WTC11 (cell line): ENCODE measurements around the gene GJC1. TPM values are rescaled to one million over a fixed set of nuclear protein-coding genes. Genes with fewer than 3 reads are reported as not detected.

ENCODE experiments used
- ATAC-seq: fragments of 200-7000 bp; cut with Tn5 transposase; 2 replicates; pipeline ENCODE4 v1.10.0; 2021; ENCODE audit warnings: mild to moderate bottlenecking, moderate library complexity
- CTCF ChIA-PET: fragments of 300-600 bp; sonication (Branson Sonifier 250); formaldehyde crosslinking; loops from one replicate; lab custom pipeline; 2021; ENCODE audit warnings: antibody characterized with exemption; lab: Charles Lee
- POLR2A ChIA-PET: fragments of 350-600 bp; sonication (Branson Sonifier 250); formaldehyde crosslinking; loops from one replicate; lab custom pipeline; 2021; ENCODE audit warnings: antibody characterized with exemption; lab: Charles Lee
- DNase-seq: peaks from one replicate; pipeline ENCODE4 v3.0.0; 2021; ENCODE audit warnings: low spot score
- H3K27ac Mint-ChIP-seq: 2 replicates; pipeline ENCODE4 v1.8.0; 2021; ENCODE audit warnings: mixed read lengths
- H3K27me3 Mint-ChIP-seq: 2 replicates; pipeline ENCODE4 v1.8.0; 2021; ENCODE audit warnings: low read depth, mild to moderate bottlenecking, moderate library complexity, mixed read lengths
- H3K36me3 Mint-ChIP-seq: 2 replicates; pipeline ENCODE4 v1.8.0; 2021; ENCODE audit warnings: mixed read lengths
- H3K4me1 Mint-ChIP-seq: 2 replicates; pipeline ENCODE4 v1.8.0; 2022; ENCODE audit warnings: mixed read lengths
- H3K4me3 Mint-ChIP-seq: 2 replicates; pipeline ENCODE4 v1.8.0; 2021; ENCODE audit warnings: mild to moderate bottlenecking, moderate library complexity, mixed read lengths
- H3K9me3 Mint-ChIP-seq: 2 replicates; pipeline ENCODE4 v1.8.0; 2021; ENCODE audit warnings: mixed read lengths
- ATF1 ChIP-seq: sonication (generic); formaldehyde crosslinking; IDR thresholded peaks from 2 replicates; pipeline ENCODE4 v1.8.1; 2023; ENCODE audit warnings: mild to moderate bottlenecking, moderate library complexity, missing genetic modification reagents
- ATF3 ChIP-seq: sonication (generic); formaldehyde crosslinking; conservative IDR thresholded peaks from 2 replicates; pipeline ENCODE4 v1.8.1; 2022; ENCODE audit warnings: mild to moderate bottlenecking, missing genetic modification reagents
- CBFB ChIP-seq: sonication (generic); formaldehyde crosslinking; IDR thresholded peaks from 2 replicates; pipeline ENCODE4 v1.8.1; 2022; ENCODE audit warnings: mild to moderate bottlenecking, low read depth, missing genetic modification reagents
- CREB1 ChIP-seq: sonication (generic); formaldehyde crosslinking; IDR thresholded peaks from 2 replicates; pipeline ENCODE4 v1.8.0; 2023; ENCODE audit warnings: mild to moderate bottlenecking, missing genetic modification reagents
- EMX1 ChIP-seq: fragments of 250-450 bp; sonication (Bioruptor Pico); IDR thresholded peaks from 2 replicates; pipeline ENCODE4 v1.8.0; 2021; ENCODE audit warnings: mild to moderate bottlenecking
- ESRRA ChIP-seq: sonication (generic); formaldehyde crosslinking; IDR thresholded peaks from 2 replicates; pipeline ENCODE4 v1.8.1; 2022; ENCODE audit warnings: mild to moderate bottlenecking, missing genetic modification reagents, borderline replicate concordance
- FOXJ3 ChIP-seq: sonication (generic); formaldehyde crosslinking; IDR thresholded peaks from 2 replicates; pipeline ENCODE4 v1.9.0; 2021; ENCODE audit warnings: missing genetic modification reagents, mild to moderate bottlenecking, borderline replicate concordance
- FOXP4 ChIP-seq: sonication (generic); formaldehyde crosslinking; IDR thresholded peaks from 2 replicates; pipeline ENCODE4 v1.8.0; 2022; ENCODE audit warnings: mild to moderate bottlenecking, missing genetic modification reagents
- GTF2I ChIP-seq: fragments of 250-450 bp; sonication (Bioruptor Pico); conservative IDR thresholded peaks from 2 replicates; pipeline ENCODE4 v1.4.0; 2021; ENCODE audit warnings: mild to moderate bottlenecking
- IRF1 ChIP-seq: sonication (generic); formaldehyde crosslinking; IDR thresholded peaks from 2 replicates; pipeline ENCODE4 v1.8.0; 2023; ENCODE audit warnings: missing genetic modification reagents
- MAX ChIP-seq: sonication (generic); formaldehyde crosslinking; IDR thresholded peaks from 2 replicates; pipeline ENCODE4 v1.8.0; 2022; ENCODE audit warnings: mild to moderate bottlenecking, missing genetic modification reagents
- MLX ChIP-seq: sonication (generic); formaldehyde crosslinking; IDR thresholded peaks from 2 replicates; pipeline ENCODE4 v1.8.1; 2023; ENCODE audit warnings: mild to moderate bottlenecking, missing genetic modification reagents, moderate library complexity
- MYBL2 ChIP-seq: sonication (generic); formaldehyde crosslinking; IDR thresholded peaks from 2 replicates; pipeline ENCODE4 v1.8.1; 2023; ENCODE audit warnings: mild to moderate bottlenecking, moderate library complexity, missing genetic modification reagents
- NR2C2 ChIP-seq: sonication (generic); formaldehyde crosslinking; IDR thresholded peaks from 2 replicates; pipeline ENCODE4 v1.8.0; 2022; ENCODE audit warnings: mild to moderate bottlenecking, missing genetic modification reagents
- OVOL2 ChIP-seq: fragments of 250-450 bp; sonication (Bioruptor Pico); IDR thresholded peaks from 2 replicates; pipeline ENCODE4 v1.9.0; 2021; ENCODE audit warnings: mild to moderate bottlenecking, borderline replicate concordance
- PRDM15 ChIP-seq: sonication (generic); formaldehyde crosslinking; IDR thresholded peaks from 2 replicates; pipeline ENCODE4 v1.8.0; 2022; ENCODE audit warnings: missing genetic modification reagents
- STAT6 ChIP-seq: sonication (generic); formaldehyde crosslinking; conservative IDR thresholded peaks from 2 replicates; pipeline ENCODE4 v1.8.1; 2023; ENCODE audit warnings: mild to moderate bottlenecking, low read depth, missing genetic modification reagents, moderate library complexity
- TCF7 ChIP-seq: sonication (generic); formaldehyde crosslinking; IDR thresholded peaks from 2 replicates; pipeline ENCODE4 v1.8.0; 2022; ENCODE audit warnings: mild to moderate bottlenecking, low read depth, missing genetic modification reagents, moderate library complexity
- TEAD1 ChIP-seq: sonication (generic); formaldehyde crosslinking; IDR thresholded peaks from 2 replicates; pipeline ENCODE4 v1.8.0; 2022; ENCODE audit warnings: mild to moderate bottlenecking, missing genetic modification reagents
- ZNF396 ChIP-seq: fragments of 250-450 bp; sonication (Bioruptor Pico); IDR thresholded peaks from 2 replicates; pipeline ENCODE4 v1.8.0; 2021; ENCODE audit warnings: mild to moderate bottlenecking, moderate library complexity, borderline replicate concordance
- ZNF416 ChIP-seq: fragments of 250-450 bp; sonication (Bioruptor Pico); IDR thresholded peaks from 2 replicates; pipeline ENCODE4 v1.9.0; 2021; ENCODE audit warnings: mild to moderate bottlenecking, inconsistent platforms
- ZNF425 ChIP-seq: fragments of 250-450 bp; sonication (Bioruptor Pico); conservative IDR thresholded peaks from 2 replicates; pipeline ENCODE4 v1.9.0; 2021; ENCODE audit warnings: mild to moderate bottlenecking
- total RNA-seq: library from RNA; stranded (reverse); gene quantifications from 3 replicates; pipeline ENCODE4 v1.2.3, GENCODE V29; 2021

Gene GJC1
- total RNA-seq, 1 experiment from 2014 or later = 104 TPM

- ATAC-seq (no peak), DNase-seq (no peak)
- Mint-ChIP-seq H3K36me3 (peaks cover 45% of the 10 kb centered on the region), H3K27me3 (no peaks in the 10 kb centered on the region), H3K4me1 (peaks cover 15% of the 10 kb centered on the region), H3K9me3 (no peaks in the 10 kb centered on the region), H3K27ac (peak overlapping the region; percentile 17; the same call in 1 of the 2 replicates), H3K4me3 (no peak overlapping the region)
- POLR2A ChIA-PET = interaction anchor here (1.4 kb wide), 1 partner anchor 74 kb away, joined by 3 read pairs; no protein-coding TSS in a partner anchor
- TF ChIP-seq ZNF416 (CRISPR knock-in tag) (no peak), FOXJ3 (CRISPR knock-in tag) (no peak), GTF2I (CRISPR knock-in tag) (no peak), CBFB (no peak), ATF1 (CRISPR knock-in tag) (no peak), MYBL2 (no peak), PRDM15 (CRISPR knock-in tag) (no peak), ZNF396 (CRISPR knock-in tag) (no peak), CREB1 (CRISPR knock-in tag) (no peak), IRF1 (CRISPR knock-in tag) (no peak), TCF7 (CRISPR knock-in tag) (no peak)
- CTCF ChIA-PET = interaction anchor here (3.2 kb wide), 1 partner anchor 72 kb away, joined by 17 read pairs; no protein-coding TSS in a partner anchor
These were observed 19.9 kb upstream of the GJC1 start for GRCh38 chr17:44850025-44850424.

- H3K27ac Mint-ChIP-seq = 0 out of 2 replicates have a peak overlapping the region, but pooled peaks have one; percentile 19
- no peak for ATAC-seq
- CTCF ChIA-PET = interaction anchor here (0.6 to 3.2 kb wide), 6 partner anchors 12 to 74 kb away, joined by 3 to 17 read pairs (median 3); no protein-coding TSS in a partner anchor
- no peaks in the 10 kb centered on the region for H3K9me3 Mint-ChIP-seq
- POLR2A ChIA-PET = interaction anchor here (1.4 kb wide), 1 partner anchor 73 kb away, joined by 3 read pairs; no protein-coding TSS in a partner anchor
- no peak overlapping the region for H3K4me3 Mint-ChIP-seq
- no peaks in the 10 kb centered on the region for H3K27me3 Mint-ChIP-seq
- no peak for DNase-seq
- peaks cover 24% of the 10 kb centered on the region for H3K4me1 Mint-ChIP-seq
- peaks cover 35% of the 10 kb centered on the region for H3K36me3 Mint-ChIP-seq
- no peak for TF ChIP-seq EMX1 (CRISPR knock-in tag)
- TF ChIP-seq TEAD1 (CRISPR knock-in tag) = no peak
- TF ChIP-seq CREB1 (CRISPR knock-in tag) = no peak
- TF ChIP-seq ZNF425 (CRISPR knock-in tag) = no peak
- no peak for TF ChIP-seq MAX (CRISPR knock-in tag)
- TF ChIP-seq NR2C2 (CRISPR knock-in tag) = no peak
- TF ChIP-seq FOXP4 (CRISPR knock-in tag) = no peak
- no peak for TF ChIP-seq ATF3 (CRISPR knock-in tag)
- TF ChIP-seq ESRRA (CRISPR knock-in tag) = no peak
- no peak for TF ChIP-seq OVOL2 (CRISPR knock-in tag)
- TF ChIP-seq MLX (CRISPR knock-in tag) = no peak
- no peak for TF ChIP-seq STAT6 (CRISPR knock-in tag)
These were observed 18.9 kb upstream of the GJC1 start for GRCh38 chr17:44848961-44849489.
